ENCODE results near the gene GPR89A. TPM values are rescaled to one million over a fixed set of nuclear protein-coding genes. Genes with fewer than 3 reads are reported as not detected.

The GPR89A gene
- total and polyA plus RNA-seq, 10 of the 15 experiments (the other 5 are each of a cell fraction or from before 2014, with no cell fraction given) = 15.0 to 34.8 (median 26.9) TPM

DNA sequence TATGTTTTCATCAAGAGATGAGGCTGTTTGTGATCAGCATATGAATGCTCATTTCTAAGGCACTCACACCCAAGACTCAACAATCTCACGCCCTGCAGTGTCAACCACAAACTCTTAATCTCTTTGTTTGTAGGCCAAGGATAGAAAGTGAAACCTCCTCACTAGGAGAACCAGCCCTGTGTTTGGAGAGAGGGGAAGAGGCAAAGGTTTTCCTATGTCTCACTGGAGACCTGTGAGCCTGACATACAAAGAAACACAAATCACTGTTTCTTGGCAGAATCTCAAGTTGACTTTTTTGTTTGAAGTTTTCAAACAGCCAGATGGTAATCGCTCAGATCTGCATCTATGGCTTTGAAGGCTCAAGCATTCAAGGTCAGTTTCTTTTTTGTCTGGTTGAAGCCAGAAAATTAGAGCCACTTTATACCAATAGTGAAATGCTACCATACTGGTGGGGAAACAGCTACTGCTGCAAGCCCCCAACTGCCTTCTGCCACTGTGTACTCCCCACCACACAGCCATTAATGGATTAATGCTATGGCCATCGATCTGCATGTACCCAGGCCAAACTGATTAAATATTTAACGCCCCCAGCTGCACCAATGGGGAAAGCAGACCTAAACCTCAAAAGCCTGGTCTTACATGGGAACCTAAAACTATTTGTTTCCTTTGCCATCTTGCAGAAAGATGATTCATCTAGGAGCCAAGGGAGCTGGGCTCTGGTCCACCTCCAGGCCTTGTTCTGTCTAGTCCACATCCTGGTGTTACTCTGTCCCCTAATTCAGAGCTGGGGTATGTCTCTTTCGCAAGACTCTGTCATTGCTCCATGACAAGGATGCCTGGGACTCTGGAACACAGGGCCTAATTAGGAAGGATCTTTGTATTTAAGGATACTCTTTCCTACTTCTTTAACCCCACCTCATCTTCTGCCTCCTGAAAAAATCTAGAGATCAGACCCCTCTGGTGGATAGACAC, 83.1 kb downstream of the GPR89A start (continued):
- TF ChIP-seq MEF2B (IDR thresholded peaks at IDR 0.05; ENCODE audit: partially characterized antibody, poor library complexity, severe bottlenecking) = peak; percentile 17
- no peak for TF ChIP-seq GATAD2B (conservative IDR thresholded peaks at IDR 0.05; ENCODE audit: low read depth)
- TF ChIP-seq, protein P1, sequence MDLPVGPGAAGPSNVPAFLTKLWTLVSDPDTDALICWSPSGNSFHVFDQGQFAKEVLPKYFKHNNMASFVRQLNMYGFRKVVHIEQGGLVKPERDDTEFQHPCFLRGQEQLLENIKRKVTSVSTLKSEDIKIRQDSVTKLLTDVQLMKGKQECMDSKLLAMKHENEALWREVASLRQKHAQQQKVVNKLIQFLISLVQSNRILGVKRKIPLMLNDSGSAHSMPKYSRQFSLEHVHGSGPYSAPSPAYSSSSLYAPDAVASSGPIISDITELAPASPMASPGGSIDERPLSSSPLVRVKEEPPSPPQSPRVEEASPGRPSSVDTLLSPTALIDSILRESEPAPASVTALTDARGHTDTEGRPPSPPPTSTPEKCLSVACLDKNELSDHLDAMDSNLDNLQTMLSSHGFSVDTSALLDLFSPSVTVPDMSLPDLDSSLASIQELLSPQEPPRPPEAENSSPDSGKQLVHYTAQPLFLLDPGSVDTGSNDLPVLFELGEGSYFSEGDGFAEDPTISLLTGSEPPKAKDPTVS (IDR thresholded peaks at IDR 0.05; ENCODE audit: low read depth, low read length) = no peak
- 0 out of 2 replicates have a peak, but pooled peaks have one; percentile 13 for TF ChIP-seq ATF7 (IDR thresholded peaks at IDR 0.05; ENCODE audit: low read depth)
- TF ChIP-seq, protein P2, sequence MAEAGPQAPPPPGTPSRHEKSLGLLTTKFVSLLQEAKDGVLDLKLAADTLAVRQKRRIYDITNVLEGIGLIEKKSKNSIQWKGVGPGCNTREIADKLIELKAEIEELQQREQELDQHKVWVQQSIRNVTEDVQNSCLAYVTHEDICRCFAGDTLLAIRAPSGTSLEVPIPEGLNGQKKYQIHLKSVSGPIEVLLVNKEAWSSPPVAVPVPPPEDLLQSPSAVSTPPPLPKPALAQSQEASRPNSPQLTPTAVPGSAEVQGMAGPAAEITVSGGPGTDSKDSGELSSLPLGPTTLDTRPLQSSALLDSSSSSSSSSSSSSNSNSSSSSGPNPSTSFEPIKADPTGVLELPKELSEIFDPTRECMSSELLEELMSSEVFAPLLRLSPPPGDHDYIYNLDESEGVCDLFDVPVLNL (IDR thresholded peaks at IDR 0.05; ENCODE audit: low read depth, low read length) = no peak
- no peak for TF ChIP-seq ZNF274 (IDR thresholded peaks at IDR 0.05; ENCODE audit: insufficient read depth, insufficient read length)
- peak; percentile 49; the same call in 1 of the 2 replicates for TF ChIP-seq DPF2 (IDR thresholded peaks at IDR 0.05)
- peak; percentile 35; the same call in 1 of the 2 replicates for TF ChIP-seq EED (IDR thresholded peaks at IDR 0.05; ENCODE audit: low read depth)
- TF ChIP-seq CHD1 (IDR thresholded peaks at IDR 0.05; ENCODE audit: low read depth, low read length) = no peak
- TF ChIP-seq, protein P3, sequence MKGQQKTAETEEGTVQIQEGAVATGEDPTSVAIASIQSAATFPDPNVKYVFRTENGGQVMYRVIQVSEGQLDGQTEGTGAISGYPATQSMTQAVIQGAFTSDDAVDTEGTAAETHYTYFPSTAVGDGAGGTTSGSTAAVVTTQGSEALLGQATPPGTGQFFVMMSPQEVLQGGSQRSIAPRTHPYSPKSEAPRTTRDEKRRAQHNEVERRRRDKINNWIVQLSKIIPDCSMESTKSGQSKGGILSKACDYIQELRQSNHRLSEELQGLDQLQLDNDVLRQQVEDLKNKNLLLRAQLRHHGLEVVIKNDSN (IDR thresholded peaks at IDR 0.05; ENCODE audit: borderline replicate concordance, extremely low read length, insufficient read depth, low read depth, low read length) = no peak
- TF ChIP-seq, protein P4, sequence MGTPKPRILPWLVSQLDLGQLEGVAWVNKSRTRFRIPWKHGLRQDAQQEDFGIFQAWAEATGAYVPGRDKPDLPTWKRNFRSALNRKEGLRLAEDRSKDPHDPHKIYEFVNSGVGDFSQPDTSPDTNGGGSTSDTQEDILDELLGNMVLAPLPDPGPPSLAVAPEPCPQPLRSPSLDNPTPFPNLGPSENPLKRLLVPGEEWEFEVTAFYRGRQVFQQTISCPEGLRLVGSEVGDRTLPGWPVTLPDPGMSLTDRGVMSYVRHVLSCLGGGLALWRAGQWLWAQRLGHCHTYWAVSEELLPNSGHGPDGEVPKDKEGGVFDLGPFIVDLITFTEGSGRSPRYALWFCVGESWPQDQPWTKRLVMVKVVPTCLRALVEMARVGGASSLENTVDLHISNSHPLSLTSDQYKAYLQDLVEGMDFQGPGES (IDR thresholded peaks at IDR 0.05) = no peak

Data from GM12878 (cell line).